Cardiac septum (tissue), 1 donor: ENCODE measurements around the gene TSPAN8. TPM values are rescaled to one million over a fixed set of nuclear protein-coding genes. Genes with fewer than 3 reads are reported as not detected.

Experiments
- DNase-seq: peaks from one replicate; pipeline ENCODE4 v3.0.0-alpha.2; 2020; ENCODE audit warnings: low spot score
- intact Hi-C: fragments of 100-400 bp; cut with DNase I; formaldehyde crosslinking; loops from one replicate; pipeline ENCODE4 v1.14.0; 2022
- long read RNA-seq: library from polyadenylated mRNA; unstranded; transcript quantifications from one replicate; pipeline ENCODE4 v2.0.0, GENCODE V29; 2021
- total RNA-seq: library from RNA; stranded (reverse); fragmentation: NEBNext Ultra II Directional; extraction: Animal tissue kit (Norgen Biotek cat#: 25700); gene quantifications from one replicate; pipeline ENCODE4 v1.2.1, GENCODE V29; 2021
- donor health status: DM: no; HTN: no; CAD: no.

TSPAN8 gene
- not detected for total RNA-seq
- long read RNA-seq: 0 reads

GRCh38 chr12:71157601-71158233 is at the start of gene TSPAN8:
Gene TSPAN8, minus strand, starts transcription at chr12:71157999. Its CDS starts 321 bp downstream, at chr12:71157678.
- DNase-seq: no peak
- intact Hi-C loops: no loop called here

- intact Hi-C loops: no loop called here
- no peak for DNase-seq
These were observed 43.4 kb upstream of the TSPAN8 start for GRCh38 chr12:71201136-71201679.

GRCh38 chr12:71200706-71201105 is 42.9 kb upstream of the TSPAN8 start:
- intact Hi-C loops: no loop called here
- no peak for DNase-seq

- DNase-seq: no peak
- intact Hi-C loops: no loop called here
These were observed 39.7 kb upstream of the TSPAN8 start for GRCh38 chr12:71197460-71197859.

- intact Hi-C loops: no loop called here
These were observed 37.6 kb upstream of the TSPAN8 start for GRCh38 chr12:71195338-71195896.

GRCh38 chr12:71194657-71195056 is 36.9 kb upstream of the TSPAN8 start:
- DNase-seq: no peak
- intact Hi-C loops: no loop called here

More at GRCh38 chr12:71195338-71195896, 37.6 kb upstream of the TSPAN8 start:
- no peak for DNase-seq

- DNase-seq: no peak
- intact Hi-C loops: no loop called here
These were observed 35.2 kb upstream of the TSPAN8 start for GRCh38 chr12:71193041-71193440.

GRCh38 chr12:71191509-71192196 is 33.9 kb upstream of the TSPAN8 start:
- DNase-seq: no peak
- intact Hi-C loops: no loop called here

GRCh38 chr12:71190822-71191221 is 33.0 kb upstream of the TSPAN8 start:
- DNase-seq: no peak
- intact Hi-C loops: no loop called here

GRCh38 chr12:71187379-71187778 is 29.6 kb upstream of the TSPAN8 start:
- no peak for DNase-seq
- intact Hi-C loops: no loop called here

- no peak for DNase-seq
- intact Hi-C loops: no loop called here
These were observed 28.9 kb upstream of the TSPAN8 start for GRCh38 chr12:71186571-71187288.

GRCh38 chr12:71183846-71184245 is 26.0 kb upstream of the TSPAN8 start:
- DNase-seq: no peak
- intact Hi-C loops: no loop called here

- intact Hi-C loops: no loop called here
- no peak for DNase-seq
These were observed 25.2 kb upstream of the TSPAN8 start for GRCh38 chr12:71183018-71183417.

GRCh38 chr12:71178162-71178561 is 20.4 kb upstream of the TSPAN8 start:
- DNase-seq: no peak
- intact Hi-C loops: no loop called here

GRCh38 chr12:71174825-71175224 is 17.0 kb upstream of the TSPAN8 start:
- DNase-seq: no peak
- intact Hi-C loops: no loop called here

- intact Hi-C loops: no loop called here
- DNase-seq: no peak
These were observed 16.3 kb upstream of the TSPAN8 start for GRCh38 chr12:71174146-71174545.

GRCh38 chr12:71170456-71170855 is 12.7 kb upstream of the TSPAN8 start:
- intact Hi-C loops: no loop called here
- no peak for DNase-seq

- intact Hi-C loops: no loop called here
- DNase-seq: no peak
These were observed 11.5 kb upstream of the TSPAN8 start for GRCh38 chr12:71169286-71169685.

- intact Hi-C loops: no loop called here
- DNase-seq: no peak
These were observed 9.2 kb upstream of the TSPAN8 start for GRCh38 chr12:71166862-71167496.

GRCh38 chr12:71166280-71166679 is 8.5 kb upstream of the TSPAN8 start:
- DNase-seq: no peak
- intact Hi-C loops: no loop called here
